Ramos (cell line): ENCODE data around the gene PALLD.
"Not testable (repeated sequence)": the region's sequence is repeated elsewhere in the genome, so short reads cannot be mapped to it uniquely, and the experiment has no call there.

Experiments used
- in situ Hi-C: fragments of 300-500 bp; cut with MboI; formaldehyde crosslinking; loops from one replicate; pipeline ENCODE4 v1.14.3; 2022; ENCODE audit warnings: low sequenced_read_pairs; ENCODE audit not compliant: unreplicated experiment

Gene PALLD

DNA sequence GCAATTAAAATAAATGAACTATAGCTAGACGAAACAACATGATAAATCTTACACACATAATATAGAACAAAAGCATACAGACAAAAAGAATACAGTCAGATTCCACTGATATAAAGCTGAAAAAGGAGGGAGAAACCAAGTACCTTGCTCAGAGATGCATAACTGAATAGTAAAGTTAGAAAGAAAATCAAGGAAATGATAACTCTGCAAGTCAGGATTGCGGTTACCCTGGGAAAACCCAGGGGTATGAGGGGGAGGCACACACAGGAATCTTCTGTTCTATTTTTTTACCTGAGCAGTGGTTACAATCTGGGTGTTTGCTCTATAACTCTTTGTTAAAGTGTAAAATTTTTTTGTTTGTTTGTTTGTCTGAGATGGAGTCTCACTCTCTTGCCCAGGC, 304.1 kb downstream of the PALLD start:
- in situ Hi-C loops: no loop called here

DNA sequence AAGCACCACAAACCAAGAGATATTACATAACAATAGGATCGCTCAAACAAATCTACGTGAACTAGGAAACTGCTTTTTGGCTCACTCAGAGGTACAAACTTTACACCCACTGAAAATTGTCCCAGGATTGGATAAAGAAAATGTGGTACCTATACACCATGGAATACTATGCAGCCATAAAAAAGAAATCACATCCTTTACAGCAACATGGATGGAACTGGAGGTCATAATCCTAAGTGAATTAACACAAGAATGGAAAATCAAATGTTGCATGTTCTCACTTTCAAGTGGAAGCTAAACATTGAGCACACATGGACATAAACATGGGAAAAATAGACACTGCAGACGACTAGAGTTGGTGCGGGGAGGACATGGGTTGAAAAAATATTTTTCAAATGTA, 305.4 kb downstream of the PALLD start:
- in situ Hi-C loops: no loop called here

DNA sequence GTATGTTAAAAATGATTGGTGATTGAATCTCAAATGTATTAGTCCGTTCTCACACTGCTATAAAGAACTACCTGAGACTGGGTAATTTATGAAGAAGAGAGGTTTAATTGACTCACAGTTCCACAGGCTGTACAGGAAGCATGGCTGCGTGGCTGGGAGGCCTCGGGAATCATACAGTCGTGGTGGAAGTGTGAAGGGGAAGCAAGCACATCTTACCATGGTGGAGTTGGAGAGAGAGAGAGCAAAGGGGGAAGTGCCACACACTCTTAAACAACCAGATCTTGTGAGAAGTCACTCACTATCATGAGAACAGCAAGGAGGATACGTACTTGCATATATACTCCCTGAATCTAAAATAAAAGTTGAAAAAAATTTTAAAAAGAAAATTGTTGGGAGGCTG, 306.2 kb downstream of the PALLD start:
- in situ Hi-C loops: not testable (repeated sequence)

DNA sequence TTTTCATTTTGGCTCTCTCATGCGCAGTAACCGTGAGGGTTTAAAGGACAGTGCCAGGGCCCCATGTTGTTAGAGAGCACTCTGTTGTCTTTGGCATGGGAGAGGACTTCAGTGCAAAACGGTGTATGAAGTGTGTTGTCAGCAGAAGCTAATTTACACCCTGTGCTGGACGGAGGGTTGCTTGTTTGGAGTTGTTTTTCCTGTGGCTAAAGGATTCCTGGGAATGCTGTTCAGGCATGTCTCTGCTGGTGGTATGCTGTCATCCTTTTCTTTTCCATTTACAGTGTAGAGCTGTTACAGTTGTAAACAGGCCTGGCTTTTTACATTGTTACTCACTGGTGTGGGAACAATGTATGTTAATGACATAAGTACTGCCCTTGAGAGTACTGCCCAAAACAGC, 306.9 kb downstream of the PALLD start:
- in situ Hi-C loops: no loop called here

DNA sequence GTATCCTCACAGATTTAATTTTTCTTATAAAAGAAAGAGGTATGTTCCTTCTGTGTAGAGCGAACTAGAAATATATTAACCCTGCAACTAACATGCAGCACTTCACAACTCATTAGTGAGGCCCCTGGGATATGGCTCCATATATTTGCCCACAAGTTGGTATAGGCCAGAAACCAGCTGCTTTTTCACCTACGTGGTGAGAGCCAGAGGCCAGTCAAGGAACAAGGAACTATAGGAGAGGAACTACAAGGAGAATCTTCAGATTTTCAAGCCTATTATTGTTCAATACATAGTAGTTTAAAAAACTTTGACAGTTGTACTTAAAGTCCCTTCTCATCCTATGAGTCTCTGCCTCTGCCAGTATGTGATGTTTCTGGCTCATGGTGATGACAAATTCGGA, 307.3 kb downstream of the PALLD start:
- in situ Hi-C loops: no loop called here

DNA sequence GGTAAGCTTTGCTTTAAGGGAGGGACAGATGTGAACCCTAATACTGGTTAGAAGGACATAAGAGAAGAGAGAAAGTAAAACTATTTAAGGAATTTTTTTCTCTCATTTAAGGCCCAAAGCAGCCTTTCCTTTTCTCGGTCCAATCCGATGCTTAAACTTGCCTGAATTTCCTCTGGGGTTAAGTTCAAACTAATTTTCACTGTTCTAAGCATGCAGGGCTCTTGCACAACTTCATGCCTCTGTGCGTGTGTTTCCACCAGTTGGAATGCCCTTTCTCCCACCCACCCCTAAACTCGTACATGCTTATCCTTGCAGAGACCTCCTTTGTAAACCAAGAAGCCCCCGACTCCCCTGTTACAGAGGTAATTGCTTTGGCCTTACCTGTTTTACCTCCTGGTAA, 308.5 kb downstream of the PALLD start:
- in situ Hi-C loops: no loop called here

DNA sequence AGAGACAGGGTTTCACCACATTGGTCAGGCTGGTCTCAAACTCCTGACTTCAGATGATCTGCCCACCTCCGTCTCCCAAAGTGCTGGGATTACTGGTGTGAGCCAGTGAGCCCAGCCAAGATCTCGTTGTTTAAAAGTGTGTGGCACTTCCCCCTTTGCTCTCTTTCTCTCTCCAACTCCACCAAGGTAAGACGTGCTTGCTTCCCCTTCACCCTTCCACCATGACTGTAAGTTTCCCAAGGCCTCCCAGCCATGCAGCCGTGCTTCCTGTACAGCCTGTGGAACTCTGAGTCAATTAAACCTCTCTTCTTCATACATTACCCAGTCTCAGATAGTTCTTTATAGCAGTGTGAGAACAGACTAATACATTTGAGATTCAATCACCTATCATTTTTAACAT, 309.4 kb downstream of the PALLD start:
- in situ Hi-C loops: not testable (repeated sequence)

DNA sequence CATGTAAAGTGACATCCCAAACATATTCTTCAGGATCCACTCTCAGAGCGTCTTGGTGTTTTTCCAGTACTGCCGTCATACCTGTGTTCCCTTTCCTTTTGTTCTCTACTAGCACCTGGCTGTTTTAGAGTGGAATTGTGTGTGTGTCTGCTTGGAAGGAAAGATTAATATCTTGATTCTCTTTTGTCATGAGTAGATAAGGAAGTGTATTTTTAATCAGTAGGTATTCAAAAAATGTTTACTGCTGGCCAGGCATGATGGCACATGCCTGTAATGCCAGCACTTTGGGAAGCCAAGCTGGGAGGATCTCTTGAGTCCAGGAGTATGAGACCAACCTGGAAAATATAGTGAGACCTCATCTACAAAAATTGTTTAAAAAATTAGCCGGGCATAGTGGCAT, 314.4 kb downstream of the PALLD start:
- in situ Hi-C loops: no loop called here

DNA sequence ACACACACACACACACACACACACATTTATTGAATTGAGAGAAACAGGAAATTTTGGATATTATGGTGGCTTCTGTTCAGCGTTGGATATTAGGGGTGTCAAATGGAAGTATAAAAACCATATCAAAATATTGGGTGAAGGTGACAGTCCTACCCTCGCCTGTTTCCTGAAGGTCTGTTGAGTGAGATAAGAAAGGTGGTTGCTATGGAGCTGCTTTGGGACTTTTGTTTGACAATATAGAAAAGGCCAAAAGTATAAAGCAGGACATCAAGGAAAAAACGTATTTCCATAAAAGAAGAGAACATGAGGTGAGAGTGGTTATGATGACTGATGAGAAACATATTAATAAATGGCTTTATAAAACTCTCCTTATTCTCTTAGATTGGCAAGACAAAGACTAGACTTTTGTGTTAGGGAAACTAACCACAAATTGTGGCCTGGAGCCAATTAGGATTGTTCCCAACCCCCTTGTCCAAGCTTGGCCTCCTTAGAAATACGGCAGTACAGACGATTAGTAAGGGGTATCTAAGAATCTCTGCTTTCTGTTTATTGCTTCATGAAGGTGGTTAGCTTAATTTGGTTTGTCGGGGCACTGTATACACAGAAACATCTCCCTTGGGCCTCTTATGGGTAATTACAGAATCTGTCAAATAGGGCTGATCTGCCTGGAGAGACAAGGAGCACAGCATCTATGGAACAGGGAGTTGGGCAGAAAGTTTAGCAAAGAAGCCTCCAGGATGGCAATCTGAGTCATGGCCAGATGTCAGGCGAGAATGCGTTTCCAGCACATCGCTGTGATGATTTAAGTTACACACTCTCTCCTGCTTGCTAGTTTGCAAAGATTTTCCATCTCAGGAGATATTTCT, 315.2 kb downstream of the PALLD start:
- in situ Hi-C loops: no loop called here

DNA sequence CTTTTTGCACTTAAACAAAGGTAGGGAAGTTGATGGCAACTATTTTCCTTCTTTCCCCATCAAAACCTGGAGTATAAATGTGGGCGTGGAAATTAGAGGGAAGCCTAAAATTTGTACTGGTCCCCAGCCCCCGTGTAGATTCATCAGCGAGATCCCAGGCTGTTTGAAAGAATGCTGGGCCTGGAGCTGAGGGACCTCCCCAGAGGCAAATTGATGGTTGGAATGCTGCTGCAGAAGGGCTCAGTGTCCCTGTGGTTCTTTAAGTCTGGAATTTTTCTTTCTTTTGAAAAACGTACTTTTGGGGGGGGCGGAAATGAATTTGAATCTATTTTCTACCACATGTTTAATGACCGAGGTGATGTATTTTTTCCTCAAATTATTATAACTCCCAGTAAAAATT, 316.0 kb downstream of the PALLD start:
- in situ Hi-C loops: no loop called here

DNA sequence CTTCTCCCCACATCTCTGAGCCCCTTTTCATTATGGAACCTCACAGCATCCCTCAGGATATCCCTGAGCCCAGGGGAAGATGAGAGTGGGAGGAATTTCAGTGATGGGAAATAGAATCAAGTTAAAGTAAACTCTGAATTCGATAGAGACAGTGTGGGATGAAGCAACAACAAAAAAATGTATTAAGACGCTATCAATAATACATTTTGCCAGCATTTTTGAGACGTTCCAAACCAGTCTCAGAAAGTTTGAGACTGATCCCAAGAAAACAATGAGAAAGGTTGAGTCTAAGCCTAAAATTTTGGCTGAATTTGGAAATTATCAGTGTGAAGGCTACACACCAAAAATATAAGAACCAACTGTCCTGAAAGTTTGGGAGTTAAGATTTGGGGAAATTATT, 317.0 kb downstream of the PALLD start:
- in situ Hi-C loops: no loop called here

DNA sequence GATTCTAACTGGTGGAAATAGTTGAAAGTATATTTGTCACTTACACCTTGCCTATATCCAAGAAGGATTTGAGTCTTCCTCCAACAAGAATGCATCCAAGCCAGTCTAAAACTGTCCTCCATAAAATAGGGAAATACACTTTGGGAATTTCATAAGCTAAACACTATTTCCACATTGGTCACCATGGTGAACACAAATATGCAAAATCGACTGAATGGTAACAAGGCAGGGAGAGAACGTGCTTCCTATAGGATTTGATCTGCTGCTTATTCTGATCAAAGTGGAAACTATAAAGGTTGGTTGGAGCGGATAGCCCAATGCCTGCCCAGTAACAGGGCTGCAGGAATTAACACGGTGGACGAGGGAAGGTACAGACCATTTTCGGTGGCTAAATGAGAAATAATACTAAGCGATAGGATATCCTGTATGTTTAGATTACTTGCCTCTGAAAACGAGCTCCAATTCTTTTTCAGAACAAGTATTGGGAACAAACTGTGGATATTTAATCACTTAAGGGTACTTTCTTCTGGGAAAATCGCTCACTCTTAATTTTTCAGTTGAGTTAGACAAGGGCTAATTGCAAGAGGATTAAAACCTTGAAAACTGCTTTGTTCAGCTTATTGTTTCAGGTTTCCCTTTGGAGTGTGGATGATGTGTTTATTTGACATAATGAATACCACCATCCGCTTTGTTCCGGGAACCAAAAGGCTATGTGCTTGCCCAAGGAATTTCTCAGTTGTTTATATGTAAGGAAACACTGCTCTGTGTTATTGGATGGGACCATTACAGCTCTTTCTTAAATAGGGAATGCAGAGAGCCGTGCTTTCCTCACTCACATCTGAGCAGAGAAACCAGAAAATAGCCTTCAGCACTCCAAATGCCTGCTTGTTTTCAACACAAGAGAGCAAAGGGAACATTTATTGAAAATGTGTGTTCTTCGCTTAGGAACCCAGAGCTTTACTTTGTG, 318.8 kb downstream of the PALLD start:
- in situ Hi-C loops: no loop called here

DNA sequence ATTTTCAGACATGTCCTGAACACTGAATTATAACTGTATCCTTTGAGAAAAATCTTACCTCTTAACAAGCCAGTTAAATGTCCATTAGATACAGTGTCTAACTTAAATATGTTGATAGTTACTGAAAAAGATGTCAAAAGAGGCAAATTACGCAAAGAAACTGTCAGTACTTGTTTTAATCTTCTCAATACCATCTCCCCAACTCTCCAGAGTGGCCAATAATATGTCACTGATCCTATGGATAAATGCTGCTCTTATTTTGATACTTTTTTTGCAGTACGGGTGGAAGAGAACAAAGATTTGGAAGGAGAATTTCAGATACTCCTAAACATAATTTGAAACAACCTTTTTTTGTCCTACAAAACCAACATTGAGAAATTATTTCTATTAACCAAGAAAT, 320.5 kb downstream of the PALLD start:
- in situ Hi-C loops: no loop called here

DNA sequence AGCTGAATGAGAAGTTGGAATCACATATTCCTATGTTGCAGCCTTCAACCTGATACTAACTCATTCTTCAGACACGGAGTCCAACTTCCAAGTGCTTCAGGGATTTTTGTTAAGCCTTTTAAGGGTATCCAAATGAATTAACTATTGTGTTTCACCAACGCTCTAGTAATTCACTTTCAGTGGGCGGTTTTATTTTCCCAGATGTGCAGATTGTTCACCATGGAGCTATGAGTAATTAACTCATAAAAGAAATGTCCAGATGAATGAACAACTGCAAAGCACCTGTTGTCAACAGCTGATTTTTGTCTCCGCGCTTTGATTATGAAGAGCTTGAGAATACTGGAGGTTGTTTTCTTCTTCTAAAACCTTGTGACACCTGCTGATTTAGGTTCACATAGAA, 325.6 kb downstream of the PALLD start:
- in situ Hi-C loops: no loop called here

DNA sequence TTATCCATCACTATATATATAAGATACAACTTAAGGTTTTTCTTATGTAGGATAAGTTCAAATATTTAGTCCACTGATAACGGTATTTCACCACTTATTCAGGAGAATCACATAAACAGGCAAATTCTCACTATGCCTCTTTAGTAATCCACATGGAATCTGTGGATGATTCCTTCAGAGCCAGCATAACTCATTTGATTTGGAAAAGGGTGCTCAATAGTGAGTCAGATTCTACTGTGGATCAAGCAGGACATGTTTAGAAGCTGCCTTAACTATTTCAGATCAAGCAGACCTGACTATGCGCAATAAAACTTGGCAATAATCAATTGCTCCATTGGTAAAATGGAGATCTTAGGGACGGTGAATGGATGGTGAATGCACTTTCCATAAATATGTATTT, 329.1 kb downstream of the PALLD start:
- in situ Hi-C loops: no loop called here

DNA sequence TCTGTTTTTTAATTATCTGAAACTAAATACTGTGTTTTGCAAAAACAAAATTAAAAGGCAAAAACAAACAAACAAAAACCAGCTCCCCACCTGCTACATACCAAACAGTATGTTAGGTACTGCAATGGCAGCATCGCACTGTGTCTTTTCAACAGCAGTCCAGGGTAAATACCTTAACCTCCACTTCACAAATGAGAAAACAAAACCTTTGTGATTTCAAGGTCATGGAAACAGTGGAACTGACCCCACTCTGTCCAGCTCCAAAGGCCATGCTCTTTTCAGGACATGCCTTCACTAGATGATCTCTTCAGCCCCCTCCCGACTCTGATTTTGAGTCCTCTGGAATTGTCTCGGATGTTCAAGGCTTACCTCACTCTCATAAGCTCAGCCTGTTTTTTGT, 329.8 kb downstream of the PALLD start:
- in situ Hi-C loops: no loop called here

DNA sequence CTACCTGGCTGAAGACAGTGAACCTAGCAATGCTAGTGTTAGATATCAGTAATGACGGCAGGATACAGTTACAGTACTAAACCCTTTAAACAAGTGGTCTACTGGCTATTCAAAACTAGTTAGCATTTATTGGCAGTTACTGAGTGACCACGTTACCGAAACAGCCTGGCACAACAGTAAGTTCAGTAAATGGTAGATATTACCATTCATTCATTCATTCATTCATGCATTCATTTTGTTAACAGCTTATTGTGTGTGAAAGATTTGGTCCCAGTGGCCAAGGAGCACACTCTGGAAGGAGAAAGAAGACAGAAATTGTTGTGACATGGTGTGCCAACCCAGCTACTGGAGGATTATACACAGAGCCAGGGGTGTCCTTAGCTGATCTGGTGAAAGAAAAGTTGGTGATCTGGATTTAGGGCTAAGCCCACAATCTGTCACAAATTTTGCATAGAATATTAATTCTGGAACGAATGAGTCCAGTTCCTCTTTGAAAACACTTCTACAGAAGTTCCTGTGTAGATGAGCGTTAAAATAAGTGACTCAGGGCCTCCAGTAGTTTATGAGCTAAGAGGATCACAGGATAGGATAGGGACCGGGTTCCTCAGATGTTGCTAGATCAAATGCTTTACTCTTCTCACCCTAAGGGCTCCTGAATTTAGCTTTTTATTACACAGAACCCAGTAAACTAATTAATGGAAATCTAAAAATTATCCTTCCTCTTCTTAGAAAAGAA, 334.1 kb downstream of the PALLD start:
- in situ Hi-C loops: no loop called here

DNA sequence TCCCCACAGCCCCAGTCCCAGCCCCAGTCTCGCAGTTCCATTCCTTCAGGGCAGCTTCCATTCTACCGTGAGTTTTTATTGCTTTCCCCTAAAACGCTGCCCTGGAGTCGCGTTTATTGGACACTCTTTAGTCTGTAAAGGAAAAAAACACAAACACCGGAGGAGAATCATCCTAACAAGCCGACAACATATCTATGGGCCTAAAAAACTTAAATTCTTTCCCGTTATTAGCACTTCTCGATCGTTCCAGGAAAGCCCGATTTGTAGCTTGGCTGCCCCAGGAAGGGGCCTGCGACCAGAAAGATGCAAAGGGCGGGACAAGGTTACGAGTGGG, 334.7 kb downstream of the PALLD start:
- in situ Hi-C loops: no loop called here

DNA sequence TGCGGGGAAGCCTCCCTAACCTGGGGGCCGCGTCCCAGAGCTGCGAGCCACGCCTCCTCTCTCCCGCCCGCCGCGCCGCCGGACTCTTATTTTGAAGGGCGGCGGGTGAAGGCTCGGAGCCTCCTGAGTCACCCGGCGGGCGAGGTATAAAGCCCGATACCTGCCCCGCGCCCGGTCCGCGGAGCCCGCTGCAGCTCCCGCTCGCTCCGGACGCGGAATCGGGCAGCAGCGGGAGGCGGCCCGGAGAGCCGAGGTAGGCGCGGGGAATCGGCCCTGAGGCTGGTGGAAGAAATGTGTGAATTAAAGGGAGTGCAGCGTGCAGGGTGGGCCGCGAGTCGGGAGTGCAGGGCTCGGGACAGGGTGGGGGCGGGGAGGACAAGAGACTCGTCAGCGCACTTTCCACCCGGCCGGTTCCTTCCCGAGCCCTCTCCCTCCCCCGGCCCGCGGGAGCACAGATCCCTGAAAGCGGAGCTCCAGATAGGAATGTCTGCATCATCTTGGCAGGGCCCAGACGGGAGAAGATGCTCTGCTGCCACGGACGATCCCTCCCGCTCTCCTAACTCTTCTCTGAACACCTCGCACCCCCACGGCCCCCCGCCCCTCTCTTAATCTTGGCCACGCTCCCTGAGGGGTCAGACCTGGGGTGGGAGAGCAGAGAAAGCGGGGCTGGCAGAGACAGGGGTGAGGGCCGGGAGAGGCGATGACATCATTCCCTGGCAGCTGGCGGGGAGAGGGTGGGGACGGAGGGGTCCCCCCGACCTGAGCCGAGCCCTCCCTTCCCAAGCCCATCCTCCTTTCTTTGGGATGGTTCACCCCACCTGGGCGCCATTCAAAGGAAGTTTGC, 335.3 kb downstream of the PALLD start:
- in situ Hi-C loops: no loop called here
